Esophagus muscularis mucosa (tissue), 4 donors: ENCODE data around the gene ARRDC4. TPM values are rescaled to one million over a fixed set of nuclear protein-coding genes. Genes with fewer than 3 reads are reported as not detected.
A peak's percentile ranks its signal among the peaks of the same experiment; 100 is the strongest.
"Not testable (repeated sequence)": the region's sequence is repeated elsewhere in the genome, so short reads cannot be mapped to it uniquely, and the experiment has no call there.

Experiments used
- DNase-seq: peaks from one replicate; pipeline ENCODE4 v3.0.0-alpha.2; 2017; ENCODE audit errors: extremely low spot score
- H3K27ac ChIP-seq, 4 donors: fragments of 200-600 bp; sonication (generic); replicated peaks in 1 of 4; 1 replicate in 3 of 4; 2 replicates in 1 of 4; pipeline ENCODE4 v1.5.1; 2016 to 2019; ENCODE audit warnings: mild to moderate bottlenecking in 1 of 4
- H3K27me3 ChIP-seq, 4 donors: fragments of 200-600 bp; sonication (generic); one replicate each; pipeline versions ENCODE4 v1.5.1 to v1.6.0; 2016 to 2019
- H3K36me3 ChIP-seq, 4 donors: fragments of 200-600 bp; sonication (generic); one replicate each; pipeline ENCODE4 v1.5.1; 2016 to 2019
- H3K4me1 ChIP-seq, 4 donors: fragments of 200-600 bp; sonication (generic); one replicate each; pipeline ENCODE4 v1.5.1; 2016 to 2019
- H3K4me3 ChIP-seq, 4 donors: fragments of 200-600 bp; sonication (generic); 1 replicate in 2 of 4; 2 replicates in 2 of 4; pipeline ENCODE4 v1.5.1; 2016 to 2019; ENCODE audit warnings: mild to moderate bottlenecking in 4 of 4, moderate library complexity in 1 of 4
- H3K9me3 ChIP-seq, 4 donors: fragments of 200-600 bp; sonication (generic); 1 replicate in 3 of 4; 2 replicates in 1 of 4; pipeline ENCODE4 v1.5.1; 2016 to 2019
- EP300 ChIP-seq: sonication (generic); formaldehyde crosslinking; IDR thresholded peaks from one replicate; pipeline ENCODE4 v1.6.1; 2017; ENCODE audit warnings: antibody characterized with exemption
- POLR2A ChIP-seq: fragments of 450-650 bp; IDR thresholded peaks from one replicate; pipeline ENCODE4 v1.6.1; 2017; ENCODE audit warnings: antibody characterized with exemption, moderate library complexity, mild to moderate bottlenecking, low read depth
- POLR2AphosphoS5 ChIP-seq, 2 donors: sonication (generic); formaldehyde crosslinking; IDR thresholded peaks; one replicate each; pipeline ENCODE4 v1.6.1; 2017; ENCODE audit warnings: antibody characterized with exemption in 2 of 2
- WGBS: methylation state at CpG from one replicate; pipeline ENCODE4 v1.1.5; 2018; 5-methylcytosine and 5-hydroxymethylcytosine counted together
- intact Hi-C: fragments of 100-400 bp; cut with DNase I; formaldehyde crosslinking; loops from one replicate; pipeline ENCODE4 v1.15.1; 2023
- total RNA-seq, 4 donors: library from RNA; depleted of rRNA; stranded (reverse); fragments of >200 nt; gene quantifications; one replicate each; pipeline versions ENCODE4 v1.1.0 to v1.2.1, GENCODE V29; 2016
- TF ChIP-seq, protein P1 (sequence below), 3 experiments: fragments of 200-600 bp in 2 of 3; fragments of 450-650 bp in 1 of 3; sonication (generic) in 2 of 3; IDR thresholded peaks; one replicate each; pipeline ENCODE4 v1.5.1; 2017 to 2019; ENCODE audit warnings: antibody characterized with exemption in 3 of 3, mild to moderate bottlenecking in 2 of 3, moderate library complexity in 1 of 3

Gene ARRDC4
- total RNA-seq, 4 donors from 2014 or later: 115 to 135 (median 128) TPM

DNA sequence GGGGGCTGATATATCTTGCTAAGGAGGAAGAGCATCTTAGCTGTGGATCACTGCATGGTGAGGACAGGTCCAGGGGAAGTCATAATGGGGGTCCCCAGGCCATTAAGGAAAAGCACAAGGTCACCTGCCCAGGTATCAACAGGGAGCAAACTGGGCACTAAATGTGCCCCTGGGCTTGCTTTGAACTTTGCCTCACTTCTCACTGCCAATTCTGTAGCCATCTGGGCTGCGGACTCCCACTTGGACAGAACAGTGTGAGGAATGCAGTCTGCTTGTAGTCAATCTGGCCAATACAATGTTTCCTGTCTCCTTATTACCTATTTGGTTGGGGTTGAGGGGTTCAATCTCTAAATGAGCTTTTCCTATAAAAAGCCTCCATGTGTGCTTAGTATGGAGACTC lies 21.3 kb downstream of the ARRDC4 start:
- H3K4me3 ChIP-seq: no peak overlapping the region
- H3K36me3 ChIP-seq: peaks cover 0 to under 1% (median 0%) of the 10 kb centered on the region in 4 donors
- H3K4me1 ChIP-seq: peaks cover 0 to 29% (median 16%) of the 10 kb centered on the region in 4 donors
- peak overlapping the region in 1 of 4 donors; percentile 22 for H3K27ac ChIP-seq
- H3K9me3 ChIP-seq: no peaks in the 10 kb centered on the region
- no peak for TF ChIP-seq POLR2AphosphoS5 (IDR thresholded peaks at IDR 0.05)
- TF ChIP-seq, protein P1, sequence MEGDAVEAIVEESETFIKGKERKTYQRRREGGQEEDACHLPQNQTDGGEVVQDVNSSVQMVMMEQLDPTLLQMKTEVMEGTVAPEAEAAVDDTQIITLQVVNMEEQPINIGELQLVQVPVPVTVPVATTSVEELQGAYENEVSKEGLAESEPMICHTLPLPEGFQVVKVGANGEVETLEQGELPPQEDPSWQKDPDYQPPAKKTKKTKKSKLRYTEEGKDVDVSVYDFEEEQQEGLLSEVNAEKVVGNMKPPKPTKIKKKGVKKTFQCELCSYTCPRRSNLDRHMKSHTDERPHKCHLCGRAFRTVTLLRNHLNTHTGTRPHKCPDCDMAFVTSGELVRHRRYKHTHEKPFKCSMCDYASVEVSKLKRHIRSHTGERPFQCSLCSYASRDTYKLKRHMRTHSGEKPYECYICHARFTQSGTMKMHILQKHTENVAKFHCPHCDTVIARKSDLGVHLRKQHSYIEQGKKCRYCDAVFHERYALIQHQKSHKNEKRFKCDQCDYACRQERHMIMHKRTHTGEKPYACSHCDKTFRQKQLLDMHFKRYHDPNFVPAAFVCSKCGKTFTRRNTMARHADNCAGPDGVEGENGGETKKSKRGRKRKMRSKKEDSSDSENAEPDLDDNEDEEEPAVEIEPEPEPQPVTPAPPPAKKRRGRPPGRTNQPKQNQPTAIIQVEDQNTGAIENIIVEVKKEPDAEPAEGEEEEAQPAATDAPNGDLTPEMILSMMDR (IDR thresholded peaks at IDR 0.05): no peak
- 86% methylated on average over 1 of the region's 1 CpG for WGBS
- intact Hi-C loops: no loop called here
- no peak for DNase-seq
- H3K27me3 ChIP-seq: no peaks in the 10 kb centered on the region

DNA sequence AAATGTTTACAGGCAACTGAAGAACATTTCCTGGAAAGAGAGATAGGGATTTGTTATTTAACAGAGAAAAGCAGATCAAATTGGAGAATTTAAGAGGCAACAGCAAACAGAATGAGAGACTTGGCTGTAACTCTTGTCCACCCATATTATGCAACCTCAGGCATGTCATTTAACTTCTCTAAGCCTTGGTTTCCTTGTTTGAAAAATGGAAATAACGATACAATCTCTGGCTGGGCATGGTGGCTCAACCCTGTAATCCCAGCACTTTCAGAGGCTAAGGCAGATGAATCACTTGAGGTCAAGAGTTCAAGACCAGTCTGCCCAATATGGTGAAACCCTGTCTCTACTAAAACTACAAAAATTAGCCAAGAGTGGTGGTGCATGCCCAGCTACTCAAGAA lies 23.7 kb downstream of the ARRDC4 start:
- H3K9me3 ChIP-seq: no peaks in the 10 kb centered on the region
- peaks cover 0 to 6% (median 0%) of the 10 kb centered on the region in 4 donors for H3K36me3 ChIP-seq
- no peaks in the 10 kb centered on the region for H3K27me3 ChIP-seq
- 70% methylated on average over 1 of the region's 1 CpG for WGBS
- intact Hi-C loops: no loop called here
- DNase-seq: no peak
- no peak for TF ChIP-seq POLR2A
- TF ChIP-seq EP300: no peak
- TF ChIP-seq, protein P1 (IDR thresholded peaks at IDR 0.05): no peak
- TF ChIP-seq POLR2AphosphoS5 (IDR thresholded peaks at IDR 0.05): no peak
- no peak overlapping the region for H3K27ac ChIP-seq
- H3K4me3 ChIP-seq: no peak overlapping the region
- H3K4me1 ChIP-seq: peaks cover 0 to 5% (median 4%) of the 10 kb centered on the region in 4 donors

DNA sequence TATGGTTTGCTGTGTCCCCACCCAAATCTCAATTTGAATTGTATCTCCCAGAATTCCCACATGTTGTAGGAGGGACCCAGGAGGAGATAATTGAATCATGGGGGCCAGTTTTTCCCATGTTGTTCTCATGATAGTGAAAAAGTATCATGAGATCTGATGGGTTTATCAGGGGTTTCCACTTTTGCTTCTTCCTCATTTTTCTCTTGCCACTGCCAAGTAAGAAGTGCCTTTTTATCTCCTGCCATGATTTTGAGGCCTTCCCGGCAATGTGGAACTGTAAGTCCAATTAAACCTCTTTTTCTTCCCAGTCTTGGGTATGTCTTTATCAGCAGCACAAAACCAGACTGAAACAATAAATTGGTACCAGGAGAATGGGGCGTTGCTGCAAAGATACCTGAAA lies 25.5 kb downstream of the ARRDC4 start:
- H3K27me3 ChIP-seq, H3K4me1 ChIP-seq, DNase-seq, H3K27ac ChIP-seq, intact Hi-C loops, H3K36me3 ChIP-seq, H3K4me3 ChIP-seq, H3K9me3 ChIP-seq: not testable (repeated sequence)
- WGBS: 89% methylated on average over 2 of the region's 2 CpGs

DNA sequence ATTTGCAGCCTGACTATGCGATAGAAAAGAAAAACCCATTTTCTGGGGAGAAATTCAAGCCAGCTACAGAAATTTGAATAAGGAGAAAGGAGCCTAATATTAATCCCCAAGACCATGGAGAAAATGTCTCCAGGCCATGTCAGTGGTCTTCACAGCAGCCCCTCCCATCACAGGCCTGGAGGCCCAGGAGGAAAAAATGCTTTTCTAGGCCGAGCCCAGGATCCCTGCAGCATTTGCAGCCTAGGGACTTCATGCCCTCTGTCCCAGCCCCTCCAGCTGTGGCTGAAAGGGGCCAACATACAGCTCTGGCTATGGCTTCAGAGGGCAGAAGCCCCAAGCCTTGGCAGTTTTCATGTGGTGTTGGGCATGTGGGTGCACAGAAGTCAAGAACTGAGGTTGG lies 26.3 kb downstream of the ARRDC4 start:
- peaks cover 0 to 6% (median 0%) of the 10 kb centered on the region in 4 donors for H3K36me3 ChIP-seq
- no peaks in the 10 kb centered on the region for H3K4me1 ChIP-seq
- H3K4me3 ChIP-seq: no peak overlapping the region
- intact Hi-C loops: no loop called here
- no peak overlapping the region for H3K27ac ChIP-seq
- DNase-seq: no peak
- H3K27me3 ChIP-seq: no peaks in the 10 kb centered on the region
- no peaks in the 10 kb centered on the region for H3K9me3 ChIP-seq
- TF ChIP-seq POLR2A: no peak
- no peak for TF ChIP-seq EP300
- no peak for TF ChIP-seq POLR2AphosphoS5 (IDR thresholded peaks at IDR 0.05)
- TF ChIP-seq, protein P1 (IDR thresholded peaks at IDR 0.05): no peak
- 93% methylated on average over 2 of the region's 2 CpGs for WGBS

DNA sequence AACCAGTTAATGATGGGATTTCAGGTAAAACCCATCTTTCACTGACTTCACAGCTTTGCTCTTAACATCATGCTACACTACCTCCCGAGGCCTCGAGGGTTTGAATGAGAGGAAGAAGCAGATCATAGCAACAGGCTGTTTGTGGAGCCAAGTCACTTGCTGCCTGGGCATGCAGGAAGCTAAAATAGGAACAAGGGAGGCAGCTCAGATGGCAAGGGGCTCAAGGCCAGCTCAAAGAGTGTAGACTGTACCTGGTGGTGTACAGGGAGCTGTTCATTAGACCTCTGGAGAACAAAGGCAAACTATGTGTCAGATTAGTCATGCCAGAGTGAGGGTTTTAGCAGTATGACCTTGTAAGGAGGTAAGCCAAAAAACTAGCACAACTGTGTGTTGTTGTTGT lies 28.8 kb downstream of the ARRDC4 start:
- Histone ChIP-seq H3K4me3 (no peak overlapping the region), H3K36me3 (peaks cover 0 to 6% (median 0%) of the 10 kb centered on the region in 4 donors), H3K27ac (no peak overlapping the region), H3K27me3 (no peaks in the 10 kb centered on the region), H3K4me1 (peaks cover 0 to 7% (median 3%) of the 10 kb centered on the region in 4 donors), H3K9me3 (no peaks in the 10 kb centered on the region)
- TF ChIP-seq, protein P1 (IDR thresholded peaks at IDR 0.05): no peak
- TF ChIP-seq EP300: no peak
- no peak for TF ChIP-seq POLR2A
- TF ChIP-seq POLR2AphosphoS5 (IDR thresholded peaks at IDR 0.05): no peak
- intact Hi-C loops: no loop called here
- no peak for DNase-seq
- 46% methylated on average over 2 of the region's 2 CpGs for WGBS
